GM23338 (cell line): ENCODE data around the gene LRP1B. TPM values are rescaled to one million over a fixed set of nuclear protein-coding genes. Genes with fewer than 3 reads are reported as not detected.

Experiments
- ATAC-seq: fragments of 200-7000 bp; cut with Tn5 transposase; 3 replicates; pipeline ENCODE4 v1.9.1; 2020
- DNase-seq: peaks from one replicate; pipeline ENCODE4 v3.0.0-alpha.2; 2015; ENCODE audit warnings: low spot score
- H2AFZ ChIP-seq: fragments of 200-600 bp; sonication (generic); 2 replicates; pipeline ENCODE4 v1.8.0; 2016; ENCODE audit warnings: antibody characterized with exemption, mild to moderate bottlenecking, moderate library complexity
- H3F3A ChIP-seq: fragments of 200-600 bp; sonication (generic); replicated peaks from 2 replicates; pipeline ENCODE4 v1.8.0; 2017; ENCODE audit warnings: antibody characterized with exemption, mixed run types, low read depth
- H3K27ac ChIP-seq: fragments of 200-600 bp; sonication (generic); 2 replicates; pipeline ENCODE4 v1.6.1; 2016; ENCODE audit warnings: low read depth
- H3K27me3 ChIP-seq: fragments of 200-600 bp; sonication (generic); 2 replicates; pipeline ENCODE4 v1.8.0; 2016; ENCODE audit warnings: mild to moderate bottlenecking, mixed run types, moderate library complexity; ENCODE audit not compliant: insufficient read depth
- H3K36me3 ChIP-seq: fragments of 200-600 bp; sonication (generic); 2 replicates; pipeline ENCODE4 v1.8.0; 2016; ENCODE audit warnings: mild to moderate bottlenecking; ENCODE audit not compliant: insufficient read depth
- H3K4me1 ChIP-seq: fragments of 200-600 bp; sonication (generic); 2 replicates; pipeline ENCODE4 v1.8.0; 2016; ENCODE audit warnings: mild to moderate bottlenecking, moderate library complexity; ENCODE audit not compliant: insufficient read depth
- H3K4me2 ChIP-seq: fragments of 200-600 bp; sonication (generic); 2 replicates; pipeline ENCODE4 v1.7.1; 2017; ENCODE audit warnings: mixed run types
- H3K4me3 ChIP-seq: fragments of 200-600 bp; sonication (generic); 2 replicates; pipeline ENCODE4 v1.6.1; 2016; ENCODE audit warnings: mixed run types
- H3K79me2 ChIP-seq: fragments of 200-600 bp; sonication (generic); replicated peaks from 2 replicates; pipeline ENCODE4 v1.8.0; 2017; ENCODE audit warnings: mild to moderate bottlenecking; ENCODE audit not compliant: insufficient read depth
- H3K9me2 ChIP-seq: fragments of 200-600 bp; sonication (generic); 2 replicates; pipeline ENCODE4 v1.8.0; 2017; ENCODE audit not compliant: insufficient read depth
- H4K20me1 ChIP-seq: fragments of 200-600 bp; sonication (generic); replicated peaks from 2 replicates; pipeline ENCODE4 v1.8.0; 2017; ENCODE audit warnings: mild to moderate bottlenecking; ENCODE audit not compliant: insufficient read depth
- H3K27ac Mint-ChIP-seq: 2 replicates; pipeline ENCODE4 v1.8.0; 2020; ENCODE audit warnings: inconsistent platforms, mild to moderate bottlenecking, moderate library complexity, mixed read lengths
- H3K27me3 Mint-ChIP-seq: 3 replicates; pipeline ENCODE4 v1.8.0; 2022; ENCODE audit warnings: low read depth, mild to moderate bottlenecking, moderate library complexity, mixed read lengths, inconsistent platforms; ENCODE audit not compliant: insufficient read depth, poor library complexity
- H3K36me3 Mint-ChIP-seq: 3 replicates; pipeline ENCODE4 v1.8.0; 2021; ENCODE audit warnings: low read depth, mild to moderate bottlenecking, inconsistent platforms, moderate library complexity, mixed read lengths
- H3K4me1 Mint-ChIP-seq: 3 replicates; pipeline ENCODE4 v1.8.0; 2020; ENCODE audit warnings: mild to moderate bottlenecking, inconsistent platforms, mixed read lengths
- H3K4me3 Mint-ChIP-seq: 3 replicates; pipeline ENCODE4 v1.8.0; 2021; ENCODE audit warnings: moderate library complexity, mild to moderate bottlenecking, inconsistent platforms, mixed read lengths
- H3K9me3 Mint-ChIP-seq: 3 replicates; pipeline ENCODE4 v1.8.0; 2020; ENCODE audit warnings: moderate library complexity, mild to moderate bottlenecking, inconsistent platforms, mixed read lengths
- CREB1 ChIP-seq: fragments of 250-450 bp; sonication (Bioruptor Pico); IDR thresholded peaks from 2 replicates; pipeline ENCODE4 v1.5.0; 2020; ENCODE audit warnings: low read depth, mild to moderate bottlenecking, moderate library complexity
- EZH2 ChIP-seq: fragments of 200-600 bp; sonication (generic); IDR thresholded peaks from one replicate; pipeline ENCODE4 v1.8.0; 2017; ENCODE audit warnings: antibody characterized with exemption, mild to moderate bottlenecking, low read depth; ENCODE audit not compliant: unreplicated experiment
- EZH2phosphoT487 ChIP-seq: fragments of 200-600 bp; sonication (generic); IDR thresholded peaks from one replicate; pipeline ENCODE4 v1.8.1; 2018; ENCODE audit warnings: antibody characterized with exemption; ENCODE audit not compliant: unreplicated experiment
- JUNB ChIP-seq: IDR thresholded peaks from one replicate; pipeline ENCODE4 v1.6.1; 2016; ENCODE audit warnings: antibody characterized with exemption; ENCODE audit not compliant: unreplicated experiment
- NANOG ChIP-seq: IDR thresholded peaks from 2 replicates; pipeline ENCODE4 v1.6.1; 2016; ENCODE audit warnings: antibody characterized with exemption, borderline replicate concordance
- POLR2AphosphoS5 ChIP-seq: IDR thresholded peaks from 2 replicates; pipeline ENCODE4 v1.6.1; 2016; ENCODE audit warnings: antibody characterized with exemption, low read depth
- STAT1 ChIP-seq: IDR thresholded peaks from one replicate; pipeline ENCODE4 v1.6.1; 2016; ENCODE audit warnings: antibody characterized with exemption; ENCODE audit not compliant: unreplicated experiment
- ZNF114 ChIP-seq: fragments of 250-450 bp; sonication (Bioruptor Pico); IDR thresholded peaks from 2 replicates; pipeline ENCODE4 v1.5.0; 2020; ENCODE audit warnings: mild to moderate bottlenecking, moderate library complexity
- ZNF331 ChIP-seq: fragments of 250-450 bp; sonication (Bioruptor Pico); IDR thresholded peaks from 2 replicates; pipeline ENCODE4 v1.5.0; 2020; ENCODE audit warnings: low read depth, mild to moderate bottlenecking, moderate library complexity
- polyA plus RNA-seq: library from polyadenylated mRNA; unstranded; fragments of >200 nt; fragmentation: Nextera tagmentation; extraction: Ambion mirVana; gene quantifications from 2 replicates; pipeline ENCODE4 v1.2.1, GENCODE V29; 2016
- total RNA-seq: library from RNA; depleted of rRNA; stranded (reverse); fragments of >200 nt; shearing (Covaris generic); gene quantifications from 2 replicates; pipeline ENCODE4 v1.2.3, GENCODE V29; 2014
- TF ChIP-seq, protein P1 (sequence below): fragments of 250-450 bp; sonication (Bioruptor Pico); IDR thresholded peaks from 2 replicates; pipeline ENCODE4 v1.5.0; 2020; ENCODE audit warnings: mild to moderate bottlenecking, moderate library complexity
- TF ChIP-seq, protein P2 (sequence below): IDR thresholded peaks from 2 replicates; pipeline ENCODE4 v1.6.1; 2016; ENCODE audit warnings: antibody characterized with exemption
- TF ChIP-seq, protein P3 (sequence below): IDR thresholded peaks from one replicate; pipeline ENCODE4 v1.6.1; 2018; ENCODE audit warnings: antibody characterized with exemption; ENCODE audit not compliant: unreplicated experiment
- TF ChIP-seq, protein P4 (sequence below), 2 experiments: fragments of 200-600 bp in 1 of 2; sonication (generic) in 1 of 2; conservative IDR thresholded peaks; 2 replicates each; pipeline versions ENCODE4 v1.5.1 to v1.6.1; 2016 to 2017; ENCODE audit warnings: antibody characterized with exemption in 2 of 2, low read depth in 2 of 2, mild to moderate bottlenecking in 2 of 2, moderate library complexity in 1 of 2

The LRP1B gene
- total and polyA plus RNA-seq, 2 experiments from 2014 or later = 0.15 to 0.97 TPM

DNA sequence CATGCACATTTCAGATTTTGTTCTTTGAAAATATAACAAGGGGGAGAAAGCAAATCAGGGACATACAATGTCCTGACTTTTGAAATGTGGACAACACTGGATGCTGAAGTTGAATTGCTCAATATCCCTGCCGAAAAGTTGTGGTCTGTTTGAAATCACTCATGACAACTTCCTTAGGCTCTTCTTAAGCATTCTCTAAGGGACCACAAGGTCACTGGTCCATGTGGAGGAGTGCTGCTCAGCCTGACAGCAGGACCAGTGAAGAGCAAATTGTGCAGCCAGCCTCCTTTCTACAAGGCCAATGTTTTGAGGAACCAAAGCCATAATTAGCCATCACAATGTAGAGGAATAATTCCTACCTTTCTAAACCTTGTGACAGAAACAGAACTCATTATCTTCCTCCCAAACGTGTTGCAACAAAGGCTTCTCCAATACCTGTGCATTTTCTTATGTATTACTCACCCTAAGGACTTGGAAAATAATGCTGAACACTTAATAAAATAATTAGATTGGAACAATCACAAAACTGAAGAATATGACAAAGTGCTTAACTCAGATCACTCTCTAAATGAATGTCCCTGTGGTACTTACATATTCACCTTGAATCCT, 1873.0 kb downstream of the LRP1B start:
- Mint-ChIP-seq H3K36me3 (no peaks in the 10 kb centered on the region), H3K27me3 (no peaks in the 10 kb centered on the region), H3K4me1 (no peaks in the 10 kb centered on the region), H3K4me3 (no peak overlapping the region), H3K9me3 (no peaks in the 10 kb centered on the region), H3K27ac (no peak overlapping the region)
- Histone ChIP-seq H3K36me3 (no peaks in the 10 kb centered on the region), H3K27ac (no peak overlapping the region), H3K27me3 (no peaks in the 10 kb centered on the region), H3K79me2 (no peaks in the 10 kb centered on the region), H3K4me2 (no peak overlapping the region), H3F3A (no peaks in the 10 kb centered on the region), H3K9me2 (no peaks in the 10 kb centered on the region), H2AFZ (no peak overlapping the region), H3K4me1 (no peaks in the 10 kb centered on the region), H4K20me1 (no peaks in the 10 kb centered on the region), H3K4me3 (no peak overlapping the region)
- DNase-seq = no peak
- no peak for ATAC-seq
- TF ChIP-seq ZNF114 (no peak), EZH2 (no peak), POLR2AphosphoS5 (no peak), ZNF331 (no peak), EZH2phosphoT487 (no peak), CREB1 (CRISPR knock-in tag) (no peak), STAT1 (no peak), NANOG (no peak), JUNB (no peak)
- TF ChIP-seq, protein P1, sequence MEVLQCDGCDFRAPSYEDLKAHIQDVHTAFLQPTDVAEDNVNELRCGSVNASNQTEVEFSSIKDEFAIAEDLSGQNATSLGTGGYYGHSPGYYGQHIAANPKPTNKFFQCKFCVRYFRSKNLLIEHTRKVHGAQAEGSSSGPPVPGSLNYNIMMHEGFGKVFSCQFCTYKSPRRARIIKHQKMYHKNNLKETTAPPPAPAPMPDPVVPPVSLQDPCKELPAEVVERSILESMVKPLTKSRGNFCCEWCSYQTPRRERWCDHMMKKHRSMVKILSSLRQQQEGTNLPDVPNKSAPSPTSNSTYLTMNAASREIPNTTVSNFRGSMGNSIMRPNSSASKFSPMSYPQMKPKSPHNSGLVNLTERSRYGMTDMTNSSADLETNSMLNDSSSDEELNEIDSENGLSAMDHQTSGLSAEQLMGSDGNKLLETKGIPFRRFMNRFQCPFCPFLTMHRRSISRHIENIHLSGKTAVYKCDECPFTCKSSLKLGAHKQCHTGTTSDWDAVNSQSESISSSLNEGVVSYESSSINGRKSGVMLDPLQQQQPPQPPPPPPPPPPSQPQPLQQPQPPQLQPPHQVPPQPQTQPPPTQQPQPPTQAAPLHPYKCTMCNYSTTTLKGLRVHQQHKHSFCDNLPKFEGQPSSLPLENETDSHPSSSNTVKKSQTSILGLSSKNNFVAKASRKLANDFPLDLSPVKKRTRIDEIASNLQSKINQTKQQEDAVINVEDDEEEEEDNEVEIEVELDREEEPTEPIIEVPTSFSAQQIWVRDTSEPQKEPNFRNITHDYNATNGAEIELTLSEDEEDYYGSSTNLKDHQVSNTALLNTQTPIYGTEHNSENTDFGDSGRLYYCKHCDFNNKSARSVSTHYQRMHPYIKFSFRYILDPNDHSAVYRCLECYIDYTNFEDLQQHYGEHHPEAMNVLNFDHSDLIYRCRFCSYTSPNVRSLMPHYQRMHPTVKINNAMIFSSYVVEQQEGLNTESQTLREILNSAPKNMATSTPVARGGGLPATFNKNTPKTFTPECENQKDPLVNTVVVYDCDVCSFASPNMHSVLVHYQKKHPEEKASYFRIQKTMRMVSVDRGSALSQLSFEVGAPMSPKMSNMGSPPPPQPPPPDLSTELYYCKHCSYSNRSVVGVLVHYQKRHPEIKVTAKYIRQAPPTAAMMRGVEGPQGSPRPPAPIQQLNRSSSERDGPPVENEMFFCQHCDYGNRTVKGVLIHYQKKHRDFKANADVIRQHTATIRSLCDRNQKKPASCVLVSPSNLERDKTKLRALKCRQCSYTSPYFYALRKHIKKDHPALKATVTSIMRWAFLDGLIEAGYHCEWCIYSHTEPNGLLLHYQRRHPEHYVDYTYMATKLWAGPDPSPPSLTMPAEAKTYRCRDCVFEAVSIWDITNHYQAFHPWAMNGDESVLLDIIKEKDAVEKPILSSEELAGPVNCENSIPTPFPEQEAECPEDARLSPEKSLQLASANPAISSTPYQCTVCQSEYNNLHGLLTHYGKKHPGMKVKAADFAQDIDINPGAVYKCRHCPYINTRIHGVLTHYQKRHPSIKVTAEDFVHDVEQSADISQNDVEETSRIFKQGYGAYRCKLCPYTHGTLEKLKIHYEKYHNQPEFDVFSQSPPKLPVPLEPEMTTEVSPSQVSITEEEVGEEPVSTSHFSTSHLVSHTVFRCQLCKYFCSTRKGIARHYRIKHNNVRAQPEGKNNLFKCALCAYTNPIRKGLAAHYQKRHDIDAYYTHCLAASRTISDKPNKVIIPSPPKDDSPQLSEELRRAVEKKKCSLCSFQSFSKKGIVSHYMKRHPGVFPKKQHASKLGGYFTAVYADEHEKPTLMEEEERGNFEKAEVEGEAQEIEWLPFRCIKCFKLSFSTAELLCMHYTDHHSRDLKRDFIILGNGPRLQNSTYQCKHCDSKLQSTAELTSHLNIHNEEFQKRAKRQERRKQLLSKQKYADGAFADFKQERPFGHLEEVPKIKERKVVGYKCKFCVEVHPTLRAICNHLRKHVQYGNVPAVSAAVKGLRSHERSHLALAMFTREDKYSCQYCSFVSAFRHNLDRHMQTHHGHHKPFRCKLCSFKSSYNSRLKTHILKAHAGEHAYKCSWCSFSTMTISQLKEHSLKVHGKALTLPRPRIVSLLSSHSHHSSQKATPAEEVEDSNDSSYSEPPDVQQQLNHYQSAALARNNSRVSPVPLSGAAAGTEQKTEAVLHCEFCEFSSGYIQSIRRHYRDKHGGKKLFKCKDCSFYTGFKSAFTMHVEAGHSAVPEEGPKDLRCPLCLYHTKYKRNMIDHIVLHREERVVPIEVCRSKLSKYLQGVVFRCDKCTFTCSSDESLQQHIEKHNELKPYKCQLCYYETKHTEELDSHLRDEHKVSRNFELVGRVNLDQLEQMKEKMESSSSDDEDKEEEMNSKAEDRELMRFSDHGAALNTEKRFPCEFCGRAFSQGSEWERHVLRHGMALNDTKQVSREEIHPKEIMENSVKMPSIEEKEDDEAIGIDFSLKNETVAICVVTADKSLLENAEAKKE (CRISPR knock-in tag) = no peak
- TF ChIP-seq, protein P2, sequence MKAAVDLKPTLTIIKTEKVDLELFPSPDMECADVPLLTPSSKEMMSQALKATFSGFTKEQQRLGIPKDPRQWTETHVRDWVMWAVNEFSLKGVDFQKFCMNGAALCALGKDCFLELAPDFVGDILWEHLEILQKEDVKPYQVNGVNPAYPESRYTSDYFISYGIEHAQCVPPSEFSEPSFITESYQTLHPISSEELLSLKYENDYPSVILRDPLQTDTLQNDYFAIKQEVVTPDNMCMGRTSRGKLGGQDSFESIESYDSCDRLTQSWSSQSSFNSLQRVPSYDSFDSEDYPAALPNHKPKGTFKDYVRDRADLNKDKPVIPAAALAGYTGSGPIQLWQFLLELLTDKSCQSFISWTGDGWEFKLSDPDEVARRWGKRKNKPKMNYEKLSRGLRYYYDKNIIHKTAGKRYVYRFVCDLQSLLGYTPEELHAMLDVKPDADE = no peak
- TF ChIP-seq, protein P3, sequence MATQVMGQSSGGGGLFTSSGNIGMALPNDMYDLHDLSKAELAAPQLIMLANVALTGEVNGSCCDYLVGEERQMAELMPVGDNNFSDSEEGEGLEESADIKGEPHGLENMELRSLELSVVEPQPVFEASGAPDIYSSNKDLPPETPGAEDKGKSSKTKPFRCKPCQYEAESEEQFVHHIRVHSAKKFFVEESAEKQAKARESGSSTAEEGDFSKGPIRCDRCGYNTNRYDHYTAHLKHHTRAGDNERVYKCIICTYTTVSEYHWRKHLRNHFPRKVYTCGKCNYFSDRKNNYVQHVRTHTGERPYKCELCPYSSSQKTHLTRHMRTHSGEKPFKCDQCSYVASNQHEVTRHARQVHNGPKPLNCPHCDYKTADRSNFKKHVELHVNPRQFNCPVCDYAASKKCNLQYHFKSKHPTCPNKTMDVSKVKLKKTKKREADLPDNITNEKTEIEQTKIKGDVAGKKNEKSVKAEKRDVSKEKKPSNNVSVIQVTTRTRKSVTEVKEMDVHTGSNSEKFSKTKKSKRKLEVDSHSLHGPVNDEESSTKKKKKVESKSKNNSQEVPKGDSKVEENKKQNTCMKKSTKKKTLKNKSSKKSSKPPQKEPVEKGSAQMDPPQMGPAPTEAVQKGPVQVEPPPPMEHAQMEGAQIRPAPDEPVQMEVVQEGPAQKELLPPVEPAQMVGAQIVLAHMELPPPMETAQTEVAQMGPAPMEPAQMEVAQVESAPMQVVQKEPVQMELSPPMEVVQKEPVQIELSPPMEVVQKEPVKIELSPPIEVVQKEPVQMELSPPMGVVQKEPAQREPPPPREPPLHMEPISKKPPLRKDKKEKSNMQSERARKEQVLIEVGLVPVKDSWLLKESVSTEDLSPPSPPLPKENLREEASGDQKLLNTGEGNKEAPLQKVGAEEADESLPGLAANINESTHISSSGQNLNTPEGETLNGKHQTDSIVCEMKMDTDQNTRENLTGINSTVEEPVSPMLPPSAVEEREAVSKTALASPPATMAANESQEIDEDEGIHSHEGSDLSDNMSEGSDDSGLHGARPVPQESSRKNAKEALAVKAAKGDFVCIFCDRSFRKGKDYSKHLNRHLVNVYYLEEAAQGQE = no peak
- TF ChIP-seq, protein P4, sequence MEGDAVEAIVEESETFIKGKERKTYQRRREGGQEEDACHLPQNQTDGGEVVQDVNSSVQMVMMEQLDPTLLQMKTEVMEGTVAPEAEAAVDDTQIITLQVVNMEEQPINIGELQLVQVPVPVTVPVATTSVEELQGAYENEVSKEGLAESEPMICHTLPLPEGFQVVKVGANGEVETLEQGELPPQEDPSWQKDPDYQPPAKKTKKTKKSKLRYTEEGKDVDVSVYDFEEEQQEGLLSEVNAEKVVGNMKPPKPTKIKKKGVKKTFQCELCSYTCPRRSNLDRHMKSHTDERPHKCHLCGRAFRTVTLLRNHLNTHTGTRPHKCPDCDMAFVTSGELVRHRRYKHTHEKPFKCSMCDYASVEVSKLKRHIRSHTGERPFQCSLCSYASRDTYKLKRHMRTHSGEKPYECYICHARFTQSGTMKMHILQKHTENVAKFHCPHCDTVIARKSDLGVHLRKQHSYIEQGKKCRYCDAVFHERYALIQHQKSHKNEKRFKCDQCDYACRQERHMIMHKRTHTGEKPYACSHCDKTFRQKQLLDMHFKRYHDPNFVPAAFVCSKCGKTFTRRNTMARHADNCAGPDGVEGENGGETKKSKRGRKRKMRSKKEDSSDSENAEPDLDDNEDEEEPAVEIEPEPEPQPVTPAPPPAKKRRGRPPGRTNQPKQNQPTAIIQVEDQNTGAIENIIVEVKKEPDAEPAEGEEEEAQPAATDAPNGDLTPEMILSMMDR (conservative IDR thresholded peaks at IDR 0.05; ENCODE audit: low read depth in 2 of 2) = no peak
